Mesenteric fat pad (tissue), 1 donor: ENCODE data around the gene DYNC1LI1. TPM values are rescaled to one million over a fixed set of nuclear protein-coding genes. Genes with fewer than 3 reads are reported as not detected.
A peak's percentile ranks its signal among the peaks of the same experiment; 100 is the strongest.
"Not testable (repeated sequence)": the region's sequence is repeated elsewhere in the genome, so short reads cannot be mapped to it uniquely, and the experiment has no call there.

ENCODE experiments used
- DNase-seq: peaks from one replicate; pipeline ENCODE4 v3.0.0-alpha.2; 2020; ENCODE audit warnings: low spot score
- total RNA-seq: library from RNA; stranded (reverse); fragmentation: NEBNext Ultra II Directional; extraction: Animal tissue kit (Norgen Biotek cat#: 25700); gene quantifications from one replicate; pipeline ENCODE4 v1.2.1, GENCODE V29; 2021
- donor health status: DM: yes; HTN: yes; CAD: no.

The DYNC1LI1 gene
- total RNA-seq, 1 donor from 2014 or later, result 29.2 TPM

DNA sequence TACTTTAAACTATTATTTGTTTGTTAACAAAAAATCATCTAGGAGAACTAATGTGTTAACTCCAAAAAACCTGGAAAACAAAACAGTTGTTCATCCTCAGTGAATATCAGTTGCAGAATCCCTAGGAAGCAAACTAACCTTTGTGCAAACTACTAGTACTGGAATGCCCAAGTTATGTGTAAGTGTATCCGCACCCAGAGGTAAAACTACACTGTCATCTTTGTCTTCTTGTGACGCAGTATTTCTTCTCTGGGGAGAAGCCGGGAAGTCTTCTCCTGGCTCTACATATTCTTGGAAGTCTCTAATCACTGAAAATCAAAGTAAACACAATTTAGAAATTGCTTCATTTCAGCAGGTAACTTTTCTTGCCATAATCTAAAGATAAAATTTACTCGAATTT, 29.8 kb downstream of the DYNC1LI1 start:
- DNase-seq, result no peak

DNA sequence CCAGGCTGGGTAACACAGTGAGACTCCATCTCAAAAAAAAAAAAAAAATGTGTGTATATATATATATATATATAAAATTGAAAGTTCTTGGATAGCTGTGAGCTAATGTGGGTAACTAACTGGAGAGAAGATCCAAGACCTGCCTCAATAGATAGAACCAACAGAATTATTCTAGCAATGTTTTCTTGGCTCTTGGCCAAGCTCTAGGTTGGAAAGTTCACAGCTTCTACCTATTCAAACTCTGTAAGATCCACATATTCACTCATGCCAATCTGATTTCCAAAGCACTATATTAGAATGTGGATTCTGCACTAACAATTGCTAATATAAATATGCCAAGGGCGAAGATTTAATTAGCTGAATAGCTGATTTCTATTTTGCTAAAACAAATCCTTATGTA, 38.2 kb downstream of the DYNC1LI1 start:
- DNase-seq, result no peak

DNA sequence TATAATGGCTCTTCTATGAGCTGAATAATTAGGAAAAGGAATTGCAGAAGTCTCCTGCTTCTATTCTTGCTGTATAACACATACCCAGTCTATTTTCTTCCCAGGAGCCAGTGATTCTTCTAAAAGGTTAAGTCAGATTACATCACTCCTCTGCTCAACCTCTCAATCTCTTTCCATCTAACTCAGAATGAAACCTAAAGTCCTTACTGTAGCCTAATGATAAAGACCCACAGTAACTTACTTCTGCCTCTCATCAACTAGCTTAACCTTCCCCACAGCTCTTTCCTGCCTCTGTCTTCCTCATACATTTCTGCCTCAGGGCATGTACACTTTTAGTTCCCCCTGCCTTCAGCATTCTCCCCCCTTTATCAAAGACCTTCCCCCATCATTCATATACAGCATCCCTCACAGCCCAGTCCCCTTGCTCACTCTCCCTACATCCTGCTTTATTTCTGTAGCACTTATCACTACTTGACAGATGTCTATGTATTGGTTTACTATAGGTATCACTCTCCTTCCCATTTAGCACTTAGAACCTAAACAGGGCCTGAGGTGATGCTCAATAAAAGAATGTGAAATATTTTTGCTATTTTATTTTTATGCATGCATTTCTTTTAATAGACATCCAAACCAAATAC, 39.5 kb downstream of the DYNC1LI1 start:
- DNase-seq, result no peak

DNA sequence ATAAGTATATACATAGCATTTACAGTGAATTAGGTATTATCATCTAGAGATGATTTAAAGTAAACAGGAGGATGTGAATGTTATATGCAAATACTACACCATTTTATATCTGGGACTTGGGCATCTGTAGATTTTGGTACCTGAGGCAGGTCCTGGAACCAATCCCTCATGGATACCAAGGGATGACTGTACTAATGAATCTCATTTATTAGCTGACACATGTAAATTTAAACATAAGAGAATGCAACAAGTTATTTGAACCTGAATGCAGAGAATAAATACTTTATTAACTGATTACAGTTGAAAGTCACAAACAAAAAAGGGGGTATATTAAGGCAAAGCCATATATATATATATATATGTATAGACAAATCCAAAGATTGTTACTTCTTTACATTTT, 44.9 kb downstream of the DYNC1LI1 start:
- no peak for DNase-seq

DNA sequence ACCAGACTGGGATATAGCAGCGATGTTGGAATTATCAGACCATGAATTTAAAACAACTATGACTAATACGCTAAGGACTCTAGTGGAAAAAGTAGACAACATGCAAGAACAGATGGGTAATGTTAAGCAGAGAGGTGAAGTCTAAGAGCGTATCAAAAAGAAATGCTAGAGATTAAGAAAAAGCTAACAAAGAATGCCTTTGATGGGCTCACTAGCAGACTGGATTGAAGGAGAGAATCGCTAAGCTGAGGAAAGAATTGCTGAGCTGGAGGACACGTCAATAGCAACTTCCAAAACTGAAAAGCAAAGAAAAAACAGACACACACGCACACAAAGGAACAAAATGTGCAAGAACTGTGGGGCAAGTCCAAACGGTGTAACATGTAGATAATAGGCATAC, 48.0 kb downstream of the DYNC1LI1 start:
- DNase-seq, result no peak

DNA sequence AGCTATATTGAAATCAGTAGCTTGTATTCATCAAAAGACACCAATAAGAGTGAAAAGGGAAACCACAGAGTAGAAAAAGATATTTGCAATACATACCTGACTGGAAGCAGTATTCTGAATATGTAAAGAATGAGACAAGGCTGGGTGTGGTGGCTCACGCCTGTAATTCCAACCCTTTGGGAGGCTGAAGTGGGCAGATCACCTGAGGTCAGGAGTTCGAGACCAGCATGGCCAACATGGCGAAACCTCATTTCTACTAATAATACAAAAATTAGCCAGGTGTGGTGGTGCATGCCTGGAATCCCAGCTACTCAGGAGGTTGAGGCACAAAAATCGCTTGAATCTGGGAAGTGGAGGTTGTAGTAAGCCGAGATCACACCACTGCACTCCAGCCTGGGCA, 51.7 kb downstream of the DYNC1LI1 start:
- DNase-seq, result not testable (repeated sequence)

DNA sequence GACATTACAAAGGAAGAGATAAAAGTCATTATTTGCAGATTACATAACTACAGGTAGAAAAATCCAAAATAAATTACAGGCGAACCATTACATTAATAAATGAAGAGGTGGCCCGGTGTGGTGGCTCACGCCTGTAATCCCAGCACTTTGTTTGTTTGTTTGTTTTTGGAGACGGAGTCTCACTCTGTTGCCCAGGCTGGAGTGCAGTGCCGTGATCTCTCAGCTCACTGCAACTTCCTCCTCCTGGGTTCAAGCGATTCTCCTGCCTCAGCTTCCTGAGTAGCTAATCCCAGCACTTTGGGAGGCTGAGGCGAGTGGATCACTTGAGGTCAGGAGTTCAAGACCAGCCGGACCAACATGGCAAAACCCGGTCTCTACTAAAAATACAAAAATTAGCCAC, 53.9 kb downstream of the DYNC1LI1 start:
- DNase-seq, result not testable (repeated sequence)

DNA sequence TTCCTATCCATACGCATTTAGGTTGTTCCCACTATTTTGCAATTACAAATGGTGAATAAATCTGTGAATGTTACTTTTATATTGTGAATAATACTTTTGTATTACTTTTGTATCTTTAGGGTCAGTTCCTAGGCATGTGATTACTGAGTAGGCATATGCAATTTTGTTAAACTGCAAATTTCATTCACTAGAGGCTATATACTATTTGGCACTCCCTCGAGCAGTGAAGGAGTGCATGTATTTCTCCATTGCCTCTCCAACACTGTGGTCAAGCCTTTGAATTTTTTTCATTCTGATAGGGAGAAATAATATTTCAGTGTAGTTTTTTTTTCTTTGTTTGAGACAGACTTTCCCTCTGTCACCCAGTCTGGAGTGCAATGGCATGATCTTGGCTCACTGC, 59.7 kb downstream of the DYNC1LI1 start:
- no peak for DNase-seq

DNA sequence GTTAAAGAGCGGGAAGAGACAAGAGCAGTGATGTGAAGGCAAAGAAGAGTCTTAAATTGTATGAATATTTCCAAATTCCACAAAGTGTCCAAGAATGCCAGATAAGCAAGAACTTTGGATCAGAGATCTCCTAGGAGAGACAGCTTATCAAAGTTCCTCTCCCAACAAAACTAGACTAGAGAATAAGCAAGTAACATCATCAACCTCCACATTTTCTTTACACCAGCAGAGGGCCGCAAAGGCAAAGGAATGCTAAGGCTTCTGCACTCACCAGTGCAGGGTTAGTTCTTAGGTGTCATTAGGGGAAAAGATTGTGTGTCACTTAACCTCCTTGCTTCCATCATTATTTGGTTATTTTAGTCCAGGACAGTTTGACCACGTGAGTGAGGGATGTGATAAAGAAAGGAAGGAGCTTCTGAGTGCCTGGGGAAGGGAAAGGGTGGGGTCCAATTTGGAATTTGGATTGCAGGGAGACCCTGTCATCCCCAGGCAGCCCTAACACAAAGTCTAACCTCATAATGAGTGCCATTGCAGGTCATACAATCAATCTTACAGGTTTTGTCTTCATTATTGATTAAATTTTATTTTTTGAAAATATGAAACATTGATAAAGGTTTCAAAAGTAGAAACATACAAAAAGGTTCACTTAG, 60.5 kb downstream of the DYNC1LI1 start:
- DNase-seq, result no peak

DNA sequence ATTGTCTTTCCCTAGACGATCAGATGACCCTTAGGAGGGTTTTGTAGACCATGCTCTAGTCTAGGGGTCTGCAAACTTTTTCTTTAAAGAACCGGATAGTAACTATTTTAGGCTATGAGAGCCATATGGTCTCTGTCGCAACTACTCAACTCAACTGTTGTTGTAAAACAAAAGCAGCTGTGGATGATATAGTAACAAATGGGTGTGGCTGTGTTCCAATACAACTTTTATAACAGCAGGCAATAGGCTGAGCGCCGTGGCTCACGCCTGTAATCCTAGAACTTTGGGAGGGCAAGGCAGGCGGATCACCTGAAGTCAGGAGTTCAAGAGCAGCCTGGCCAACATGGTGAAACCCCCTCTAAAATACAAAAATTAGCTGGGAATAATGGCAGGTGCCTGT, 61.9 kb downstream of the DYNC1LI1 start:
- DNase-seq, result no peak

DNA sequence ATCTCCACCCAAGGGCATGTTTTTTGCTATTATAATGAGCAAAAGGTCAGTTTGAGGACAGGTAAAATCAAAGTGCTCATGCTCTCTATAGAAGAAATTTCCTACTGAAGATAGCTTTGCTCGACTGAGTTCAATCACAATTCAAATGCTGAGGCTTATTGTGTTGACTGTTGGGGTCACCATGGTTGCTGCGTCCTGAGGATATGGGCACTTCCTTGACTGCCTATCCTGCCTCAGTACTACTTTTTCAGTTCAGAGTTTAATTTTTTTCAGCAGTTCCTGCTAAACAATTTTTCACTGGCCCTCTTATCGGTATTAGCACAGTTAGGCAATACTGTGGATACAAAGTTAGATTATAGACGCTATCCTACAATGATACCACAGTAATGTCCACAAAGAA, 64.2 kb downstream of the DYNC1LI1 start:
- DNase-seq, result no peak

DNA sequence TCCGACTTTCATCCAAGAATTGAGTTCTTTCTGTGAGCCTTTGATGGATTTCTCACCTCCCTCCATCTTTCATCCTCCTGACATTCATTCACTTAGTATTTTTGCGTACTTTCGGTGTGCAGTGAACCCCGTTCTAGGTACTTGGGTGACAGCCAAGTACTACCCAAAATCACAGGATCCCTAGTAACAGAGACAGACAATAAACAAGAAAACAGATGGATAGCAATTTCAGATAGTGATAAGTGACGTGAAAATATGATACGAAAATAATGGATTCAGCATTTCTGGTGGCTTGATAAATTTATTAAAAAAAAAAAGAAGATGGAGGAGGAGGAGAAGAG, 67.7 kb downstream of the DYNC1LI1 start:
- no peak for DNase-seq

DNA sequence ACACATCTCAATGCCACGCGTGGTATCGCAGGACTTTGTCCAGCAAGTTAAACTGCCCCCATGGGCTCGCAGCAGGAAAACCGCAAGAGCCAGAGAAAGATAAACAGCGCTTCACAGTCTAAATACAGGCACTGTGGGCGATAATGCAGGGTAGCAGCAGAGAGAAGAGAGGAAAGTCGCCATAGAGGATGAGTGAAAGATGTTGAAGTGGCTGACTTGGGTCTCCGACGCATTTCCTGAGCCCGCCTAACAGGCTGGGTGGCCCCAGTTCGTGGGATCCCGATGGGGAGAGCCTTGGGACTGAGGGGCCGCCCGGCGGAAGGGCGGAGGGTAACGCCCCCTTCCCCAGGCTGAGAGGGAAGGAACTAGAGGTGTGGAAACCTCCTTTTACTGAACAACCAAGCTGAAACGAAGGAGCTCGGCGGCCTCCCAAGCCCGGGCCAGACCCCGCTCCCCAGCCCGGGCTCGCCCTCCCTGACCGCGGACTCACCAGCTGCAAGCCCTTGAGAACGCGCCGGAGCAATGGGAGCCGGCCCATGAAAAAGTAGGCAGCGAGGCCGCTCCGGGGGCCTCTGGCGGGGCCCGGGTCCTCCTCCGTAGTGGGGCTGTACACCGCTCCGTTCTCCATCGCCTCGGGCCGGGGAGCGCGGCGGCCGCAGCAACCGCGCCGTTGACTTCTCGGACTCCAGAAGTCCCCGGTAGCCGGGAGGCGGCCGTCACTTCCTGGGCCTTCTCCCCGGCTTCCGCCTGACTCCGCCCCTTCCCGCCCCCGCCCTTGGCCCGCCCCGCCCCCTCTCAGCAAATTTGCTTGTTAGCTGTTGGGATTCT, 68.3 kb downstream of the DYNC1LI1 start, which contains the start of gene CMTM6:
Gene CMTM6 (minus strand): TSS at position 735 of the 828 bp plus-strand sequence. CDS start 107 bp downstream, at position 628.
- DNase-seq, result peak; percentile 92

DNA sequence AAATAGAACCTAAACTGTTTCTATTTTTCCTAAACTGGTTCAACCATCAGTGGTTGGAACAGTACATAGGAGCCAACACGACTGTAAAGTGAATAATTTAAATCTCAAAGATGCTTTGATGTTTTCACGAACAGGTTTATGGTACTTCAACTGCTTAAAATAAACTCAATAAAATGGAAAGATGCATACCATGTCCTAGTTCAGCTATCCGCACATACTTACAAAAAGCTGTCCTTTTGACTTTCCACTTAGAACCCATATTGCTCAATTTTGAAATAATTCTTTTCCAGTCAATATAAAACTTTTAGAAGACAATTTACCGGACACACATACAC, 68.9 kb downstream of the DYNC1LI1 start:
- no peak for DNase-seq

DNA sequence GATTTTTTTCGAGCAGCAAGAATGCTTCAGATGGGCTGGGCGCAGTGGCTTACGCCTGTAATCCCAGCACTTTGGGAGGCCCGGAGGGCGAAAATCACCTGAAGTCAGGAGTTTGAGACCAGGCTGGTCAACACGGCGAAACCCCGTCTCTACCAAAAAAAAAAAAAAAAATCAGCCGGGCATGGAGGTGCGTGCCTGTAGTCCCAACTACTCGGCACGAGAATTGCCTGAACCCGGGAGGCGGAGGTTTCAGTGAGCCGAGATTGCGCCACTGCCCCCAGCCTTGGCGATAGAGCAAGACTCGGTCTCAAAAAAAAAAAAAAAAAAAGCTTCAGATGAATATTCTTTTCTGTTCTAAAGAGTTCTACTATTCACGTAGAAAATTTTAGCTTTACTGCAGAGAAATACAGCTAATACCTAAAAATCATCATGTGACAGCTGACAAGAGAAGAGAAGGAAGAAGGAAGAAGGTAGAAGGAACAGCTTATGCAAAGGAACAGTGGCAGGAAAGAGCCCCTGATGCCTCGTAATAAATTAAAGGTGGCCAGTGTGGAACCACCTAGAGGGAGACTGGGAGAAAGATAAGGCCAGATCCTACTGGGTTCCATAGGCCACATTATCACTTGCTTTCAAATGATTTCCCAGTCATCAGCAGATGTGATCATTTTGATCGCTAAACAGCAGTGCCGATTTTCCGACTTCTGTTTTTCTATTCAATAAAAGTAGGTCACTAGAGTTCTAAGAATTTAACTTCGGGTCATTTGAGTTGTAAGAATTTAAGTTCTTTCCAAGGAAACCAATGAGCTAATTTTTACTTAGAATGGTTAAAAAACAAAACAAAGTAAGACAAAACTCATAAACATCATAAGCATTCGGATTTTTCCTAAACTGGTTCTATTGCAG, 69.5 kb downstream of the DYNC1LI1 start:
- no peak for DNase-seq

DNA sequence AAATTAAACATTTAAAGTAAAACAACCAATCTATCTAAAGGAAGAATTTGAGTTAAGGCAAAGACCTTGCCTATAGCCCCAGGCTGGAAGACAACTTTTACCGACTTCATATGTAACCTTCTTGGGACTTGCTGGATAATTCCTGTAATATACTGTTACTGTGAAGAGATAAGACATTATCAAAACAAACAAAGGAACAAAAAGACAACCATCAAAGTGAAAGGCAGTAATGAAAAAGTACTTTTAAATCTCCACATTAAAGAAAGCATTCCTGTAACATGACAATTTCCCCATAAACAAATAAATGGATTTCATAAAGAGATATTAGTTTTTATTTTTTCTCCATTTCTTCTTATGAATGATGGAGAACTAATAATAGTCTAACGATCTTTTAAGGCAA, 70.4 kb downstream of the DYNC1LI1 start:
- DNase-seq, result no peak

DNA sequence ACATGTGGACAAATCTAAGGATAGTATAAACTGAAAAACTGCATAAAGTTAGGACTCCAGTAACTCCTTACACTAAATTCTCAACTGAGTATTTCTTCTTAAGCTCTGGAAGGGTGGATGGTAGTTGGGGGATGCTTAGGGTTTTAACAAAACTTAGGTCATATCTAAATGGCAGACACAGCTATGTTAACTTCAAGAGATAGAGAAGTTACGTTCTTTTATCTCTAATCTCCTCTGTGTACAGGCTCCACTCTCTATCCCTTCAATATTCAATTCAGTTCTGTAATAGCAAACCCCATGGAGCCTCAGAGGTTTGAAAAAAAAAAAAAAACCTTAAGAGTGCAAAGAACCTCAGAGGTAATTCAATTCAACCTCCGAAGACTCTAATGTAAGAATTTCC, 71.1 kb downstream of the DYNC1LI1 start:
- DNase-seq, result no peak

DNA sequence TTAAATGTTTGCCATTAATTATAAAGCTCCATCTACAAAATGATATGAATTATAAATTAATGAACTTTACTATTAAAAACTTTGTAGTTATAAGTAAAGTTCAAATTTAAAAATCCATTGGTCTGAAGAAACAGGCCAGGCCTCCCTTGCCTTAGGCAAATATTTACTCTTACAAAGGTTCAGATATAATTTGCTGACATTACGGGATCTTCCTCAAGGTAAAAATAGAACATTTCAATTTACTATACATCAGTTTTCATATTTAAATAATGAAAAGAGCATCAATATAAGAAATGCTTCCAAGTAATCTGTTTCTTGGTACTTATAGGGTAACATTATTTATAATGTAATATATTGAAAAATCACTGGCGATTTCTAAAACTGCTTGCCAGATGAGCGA, 71.7 kb downstream of the DYNC1LI1 start:
- no peak for DNase-seq

DNA sequence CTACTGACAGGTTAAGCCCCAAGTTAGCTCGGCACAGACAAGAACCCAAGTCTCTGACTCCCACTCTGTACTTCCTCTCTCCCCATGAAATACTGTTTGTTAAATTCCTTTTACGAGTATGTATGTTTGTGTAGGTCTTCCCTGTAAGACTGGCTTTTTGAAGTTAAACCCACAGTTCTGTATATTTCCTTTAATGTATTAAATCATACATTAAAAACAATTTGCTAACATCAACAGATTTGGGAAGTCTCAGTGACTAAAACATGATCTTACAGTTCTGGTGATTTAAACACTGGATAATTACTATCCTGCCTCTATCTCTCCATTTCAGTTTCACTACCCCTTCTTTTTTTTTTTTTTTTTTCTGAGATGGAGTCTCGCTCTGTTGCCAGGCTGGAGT, 72.4 kb downstream of the DYNC1LI1 start:
- DNase-seq, result no peak

DNA sequence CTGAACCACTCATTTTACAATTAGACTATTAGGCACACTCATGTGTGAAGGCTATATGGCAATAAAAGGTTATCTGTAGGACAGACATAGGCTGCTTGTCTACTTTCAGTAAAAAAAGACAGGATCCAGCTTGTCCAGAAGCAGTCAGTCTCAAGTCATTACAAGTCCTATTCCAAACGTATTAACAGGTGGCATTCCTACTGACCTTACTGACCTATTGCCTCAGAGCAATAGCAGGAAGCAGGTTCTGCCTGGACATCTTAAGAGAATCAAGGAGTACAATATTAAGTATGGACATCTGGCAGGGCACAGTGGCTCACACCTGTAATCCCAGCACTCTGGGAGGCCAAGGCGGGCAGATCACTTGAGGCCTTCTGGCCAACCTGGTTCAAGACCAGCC, 75.0 kb downstream of the DYNC1LI1 start:
- no peak for DNase-seq

DNA sequence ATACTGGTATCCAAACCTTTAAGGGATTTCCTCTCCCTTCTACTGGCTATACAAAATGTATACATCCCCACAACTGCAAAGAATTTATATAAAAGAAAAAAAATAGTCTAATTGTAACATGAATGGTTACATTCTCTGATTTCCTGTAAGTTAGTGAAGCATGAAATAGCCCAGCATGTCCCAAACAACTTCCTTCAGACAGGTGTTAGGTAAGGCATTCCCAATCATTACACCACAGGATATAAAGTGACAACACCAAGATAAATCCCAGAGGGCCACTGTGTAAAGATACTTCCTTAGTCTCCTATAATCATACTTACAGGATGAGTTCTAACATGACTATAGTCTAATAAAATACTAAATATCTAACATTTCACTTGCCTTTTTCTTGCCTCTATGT, 75.6 kb downstream of the DYNC1LI1 start:
- no peak for DNase-seq
